ENCODE results near the gene GPR26. TPM values are rescaled to one million over a fixed set of nuclear protein-coding genes. Genes with fewer than 3 reads are reported as not detected.

Gene GPR26
- total and polyA plus RNA-seq, 2 experiments from 2014 or later: not detected

DNA sequence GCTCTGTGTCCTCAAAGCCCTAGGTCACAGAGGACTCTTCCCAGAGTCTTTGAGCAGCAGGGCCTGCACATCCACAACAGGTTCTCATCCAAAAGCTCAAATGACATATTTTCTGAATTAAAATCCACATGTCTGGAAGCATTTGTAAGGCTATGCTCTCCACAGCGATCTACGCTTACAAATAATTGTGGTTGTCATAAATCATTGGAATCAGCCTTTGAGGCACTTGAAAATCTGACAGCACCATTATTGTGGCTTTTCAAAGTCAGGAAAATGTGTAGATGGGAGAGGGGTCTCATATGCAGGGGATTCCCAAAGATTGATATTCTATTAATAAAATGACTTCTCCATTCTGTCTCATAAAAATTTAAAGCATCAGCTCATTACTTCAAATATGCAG, 16.3 kb downstream of the GPR26 start:
- no peak overlapping the region for H3K27ac ChIP-seq
- H4K20me1 ChIP-seq (ENCODE audit: insufficient read depth): no peaks in the 10 kb centered on the region
- H2AFZ ChIP-seq: no peak overlapping the region
- 12 to 17% methylated on average over 2 of the region's 2 CpGs for WGBS, 2 experiments (ENCODE audit: low coverage in 1 of 2, low lambda C conversion rate in 2 of 2, missing lambda C conversion rate in 2 of 2)
- H3K9me3 ChIP-seq (ENCODE audit: low read depth): no peaks in the 10 kb centered on the region
- no peaks in the 10 kb centered on the region for H3K79me2 ChIP-seq (ENCODE audit: insufficient read depth)
- TF ChIP-seq EZH2phosphoT487 (IDR thresholded peaks at IDR 0.05; ENCODE audit: insufficient read depth, low read depth) (no peak), EZH2 (IDR thresholded peaks at IDR 0.05; ENCODE audit: insufficient read depth, poor library complexity, severe bottlenecking) (no peak)
- no peaks in the 10 kb centered on the region for H3K27me3 ChIP-seq (replicated peaks; ENCODE audit: insufficient read depth)
- no peaks in the 10 kb centered on the region for H3F3A ChIP-seq (ENCODE audit: insufficient read depth)
- no peaks in the 10 kb centered on the region for H3K36me3 ChIP-seq (ENCODE audit: low read depth)
- no peak overlapping the region for H3K4me2 ChIP-seq (ENCODE audit: unreplicated experiment)
- H3K9me2 ChIP-seq (ENCODE audit: insufficient read depth): no peaks in the 10 kb centered on the region
- DNase-seq: no peak
- no peaks in the 10 kb centered on the region for H3K4me1 ChIP-seq (ENCODE audit: insufficient read depth)
- H3K4me3 ChIP-seq: no peak overlapping the region
- H3K9ac ChIP-seq: no peak overlapping the region
- in situ Hi-C loops (cut with MboI): no loop called here

DNA sequence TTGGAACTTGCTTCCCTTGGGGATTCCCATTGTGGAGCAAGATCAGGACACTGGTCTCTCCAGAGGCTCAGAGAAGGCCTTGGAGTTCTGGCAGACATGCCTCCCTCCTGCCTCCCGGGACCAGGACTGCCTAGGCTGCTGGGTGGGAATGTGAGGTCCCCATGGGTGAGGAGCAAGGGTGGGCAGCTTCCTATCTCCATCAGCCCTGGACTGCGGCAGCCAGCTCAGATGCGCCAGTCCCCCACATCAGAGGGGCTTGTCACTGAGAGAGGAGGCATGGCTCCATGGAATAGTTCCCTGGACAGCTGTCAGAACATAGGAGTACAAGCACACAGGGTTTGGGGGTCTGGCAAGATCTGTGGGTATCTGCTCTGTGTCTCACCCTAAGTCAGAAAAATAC, 17.3 kb downstream of the GPR26 start:
- Histone ChIP-seq H3K4me3 (no peak overlapping the region), H3K9me3 (ENCODE audit: low read depth) (no peaks in the 10 kb centered on the region), H3K4me1 (ENCODE audit: insufficient read depth) (no peaks in the 10 kb centered on the region), H3K9ac (no peak overlapping the region), H3K36me3 (ENCODE audit: low read depth) (no peaks in the 10 kb centered on the region), H2AFZ (no peak overlapping the region), H3K9me2 (ENCODE audit: insufficient read depth) (no peaks in the 10 kb centered on the region), H3K27me3 (replicated peaks; ENCODE audit: insufficient read depth) (no peaks in the 10 kb centered on the region), H4K20me1 (ENCODE audit: insufficient read depth) (no peaks in the 10 kb centered on the region), H3K27ac (no peak overlapping the region), H3F3A (ENCODE audit: insufficient read depth) (no peaks in the 10 kb centered on the region), H3K4me2 (ENCODE audit: unreplicated experiment) (no peak overlapping the region), H3K79me2 (ENCODE audit: insufficient read depth) (no peaks in the 10 kb centered on the region)
- DNase-seq: no peak
- WGBS, 2 experiments (ENCODE audit: low coverage in 1 of 2, low lambda C conversion rate in 2 of 2, missing lambda C conversion rate in 2 of 2): 53 to 63% methylated on average over 3 of the region's 3 CpGs
- in situ Hi-C loops (cut with MboI): no loop called here
- TF ChIP-seq EZH2phosphoT487 (IDR thresholded peaks at IDR 0.05; ENCODE audit: insufficient read depth, low read depth) (no peak), EZH2 (IDR thresholded peaks at IDR 0.05; ENCODE audit: insufficient read depth, poor library complexity, severe bottlenecking) (no peak)

DNA sequence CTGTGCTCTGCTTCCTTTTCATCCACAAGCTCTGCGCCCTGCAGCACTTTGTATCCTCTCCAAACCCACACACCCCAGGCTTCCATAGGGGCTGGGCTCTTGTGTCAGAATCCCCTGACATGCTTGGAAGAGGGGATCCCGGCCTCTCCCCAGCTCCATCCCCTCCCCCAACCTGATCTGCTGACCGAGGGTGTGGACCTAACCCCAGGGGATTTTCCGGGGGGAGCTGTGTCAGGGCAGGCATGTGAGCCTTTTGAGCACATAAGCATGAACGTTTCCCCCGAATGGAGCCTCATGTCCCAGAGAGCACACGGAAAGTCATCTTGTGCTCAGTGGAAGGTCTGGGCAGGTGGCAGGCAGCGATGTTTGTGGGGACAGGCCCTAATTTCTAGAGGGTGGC, 17.7 kb downstream of the GPR26 start:
- Histone ChIP-seq H4K20me1 (ENCODE audit: insufficient read depth) (no peaks in the 10 kb centered on the region), H3K27ac (no peak overlapping the region), H3K27me3 (replicated peaks; ENCODE audit: insufficient read depth) (no peaks in the 10 kb centered on the region), H3K36me3 (ENCODE audit: low read depth) (no peaks in the 10 kb centered on the region), H3K9ac (no peak overlapping the region), H3K79me2 (ENCODE audit: insufficient read depth) (no peaks in the 10 kb centered on the region), H2AFZ (no peak overlapping the region), H3F3A (ENCODE audit: insufficient read depth) (no peaks in the 10 kb centered on the region), H3K9me2 (ENCODE audit: insufficient read depth) (no peaks in the 10 kb centered on the region), H3K4me2 (ENCODE audit: unreplicated experiment) (no peak overlapping the region), H3K9me3 (ENCODE audit: low read depth) (no peaks in the 10 kb centered on the region), H3K4me3 (no peak overlapping the region), H3K4me1 (ENCODE audit: insufficient read depth) (no peaks in the 10 kb centered on the region)
- DNase-seq: no peak
- WGBS, 2 experiments (ENCODE audit: low coverage in 1 of 2, low lambda C conversion rate in 2 of 2, missing lambda C conversion rate in 2 of 2): 40 to 45% methylated on average over 8 of the region's 8 CpGs
- TF ChIP-seq EZH2 (IDR thresholded peaks at IDR 0.05; ENCODE audit: insufficient read depth, poor library complexity, severe bottlenecking): no peak
- no peak for TF ChIP-seq EZH2phosphoT487 (IDR thresholded peaks at IDR 0.05; ENCODE audit: insufficient read depth, low read depth)
- in situ Hi-C loops (cut with MboI): no loop called here

DNA sequence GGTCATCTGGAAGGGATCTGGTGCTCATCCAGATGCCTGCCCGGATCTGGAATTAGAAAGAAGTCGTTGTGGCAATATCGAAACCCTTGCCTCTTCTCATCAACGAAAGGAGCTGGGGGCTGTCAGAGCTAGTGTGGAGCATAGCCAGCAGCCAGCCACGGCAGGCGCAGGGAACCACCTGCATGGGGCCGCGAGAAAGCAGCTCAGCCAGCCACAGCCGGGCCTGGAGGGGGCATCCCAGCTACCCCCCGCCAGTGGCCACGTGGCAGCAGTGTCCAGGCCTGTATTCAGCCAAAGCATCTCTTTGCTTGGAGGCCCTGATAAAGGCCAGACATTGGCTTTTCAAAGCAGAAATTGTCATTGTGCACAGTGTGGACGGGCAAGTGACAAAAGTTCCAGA, 19.1 kb downstream of the GPR26 start:
- WGBS, 2 experiments (ENCODE audit: low coverage in 1 of 2, low lambda C conversion rate in 2 of 2, missing lambda C conversion rate in 2 of 2): 35 to 54% methylated on average over 10 to 12 of the region's 12 CpGs
- Histone ChIP-seq H3K27me3 (replicated peaks; ENCODE audit: insufficient read depth) (no peaks in the 10 kb centered on the region), H3K79me2 (ENCODE audit: insufficient read depth) (no peaks in the 10 kb centered on the region), H4K20me1 (ENCODE audit: insufficient read depth) (no peaks in the 10 kb centered on the region), H3K4me1 (ENCODE audit: insufficient read depth) (no peaks in the 10 kb centered on the region), H3F3A (ENCODE audit: insufficient read depth) (no peaks in the 10 kb centered on the region), H3K36me3 (ENCODE audit: low read depth) (no peaks in the 10 kb centered on the region), H3K27ac (no peak overlapping the region), H3K4me3 (no peak overlapping the region), H3K9me2 (ENCODE audit: insufficient read depth) (no peaks in the 10 kb centered on the region), H3K9ac (no peak overlapping the region), H3K4me2 (ENCODE audit: unreplicated experiment) (no peak overlapping the region), H2AFZ (no peak overlapping the region), H3K9me3 (ENCODE audit: low read depth) (no peaks in the 10 kb centered on the region)
- no peak for DNase-seq
- no peak for TF ChIP-seq EZH2phosphoT487 (IDR thresholded peaks at IDR 0.05; ENCODE audit: insufficient read depth, low read depth)
- no peak for TF ChIP-seq EZH2 (IDR thresholded peaks at IDR 0.05; ENCODE audit: insufficient read depth, poor library complexity, severe bottlenecking)
- in situ Hi-C loops (cut with MboI): no loop called here

DNA sequence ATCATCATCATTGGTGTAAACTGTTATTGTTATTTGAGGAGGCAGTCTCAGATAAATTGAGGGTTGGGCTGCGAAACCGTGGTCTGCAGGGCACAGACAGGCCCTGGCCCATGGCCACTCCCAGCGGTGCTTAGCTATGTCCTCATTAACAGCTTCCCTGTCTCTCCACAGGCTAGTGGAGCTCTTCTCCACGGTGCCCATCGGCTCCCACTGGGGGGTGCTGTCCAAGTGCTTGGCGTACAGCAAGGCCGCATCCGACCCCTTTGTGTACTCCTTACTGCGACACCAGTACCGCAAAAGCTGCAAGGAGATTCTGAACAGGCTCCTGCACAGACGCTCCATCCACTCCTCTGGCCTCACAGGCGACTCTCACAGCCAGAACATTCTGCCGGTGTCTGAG, 21.6 kb downstream of the GPR26 start:
- Histone ChIP-seq H3K27me3 (replicated peaks; ENCODE audit: insufficient read depth) (no peaks in the 10 kb centered on the region), H4K20me1 (ENCODE audit: insufficient read depth) (no peaks in the 10 kb centered on the region), H3K79me2 (ENCODE audit: insufficient read depth) (no peaks in the 10 kb centered on the region), H3K9me3 (ENCODE audit: low read depth) (no peaks in the 10 kb centered on the region), H3K27ac (no peak overlapping the region), H3K4me2 (ENCODE audit: unreplicated experiment) (no peak overlapping the region), H3K4me1 (ENCODE audit: insufficient read depth) (no peaks in the 10 kb centered on the region), H3K9ac (no peak overlapping the region), H2AFZ (no peak overlapping the region), H3K4me3 (no peak overlapping the region), H3K36me3 (ENCODE audit: low read depth) (no peaks in the 10 kb centered on the region), H3K9me2 (ENCODE audit: insufficient read depth) (no peaks in the 10 kb centered on the region), H3F3A (ENCODE audit: insufficient read depth) (no peaks in the 10 kb centered on the region)
- no peak for TF ChIP-seq EZH2 (IDR thresholded peaks at IDR 0.05; ENCODE audit: insufficient read depth, poor library complexity, severe bottlenecking)
- DNase-seq: no peak
- WGBS, 2 experiments (ENCODE audit: low coverage in 1 of 2, low lambda C conversion rate in 2 of 2, missing lambda C conversion rate in 2 of 2): 28 to 37% methylated on average over 13 of the region's 13 CpGs
- in situ Hi-C loops (cut with MboI): no loop called here

All from GM23248 (cell line).